A549 (cell line): ENCODE data around the gene DGKK. TPM values are rescaled to one million over a fixed set of nuclear protein-coding genes. Genes with fewer than 3 reads are reported as not detected.
A peak's percentile ranks its signal among the peaks of the same experiment; 100 is the strongest.

ENCODE experiments used
- ATAC-seq, 2 experiments: fragments of 200-7000 bp in 1 of 2; fragments of >200 bp in 1 of 2; cut with Nextera tagmentation in 1 of 2; cut with Tn5 transposase in 1 of 2; 3 replicates each; pipeline versions ENCODE4 v1.8.0 to v1.9.1; 2018 to 2020; ENCODE audit warnings: mild to moderate bottlenecking in 1 of 2, moderate library complexity in 1 of 2
- CTCF ChIA-PET: fragments of 300-600 bp; sonication (Branson Sonifier 250); formaldehyde crosslinking; extraction: SDS; loops from one replicate; lab custom pipeline; 2021; ENCODE audit warnings: antibody characterized with exemption, inconsistent platforms; lab: Yijun Ruan, JAX
- POLR2A ChIA-PET: fragments of 350-600 bp; formaldehyde crosslinking; extraction: SDS; loops from one replicate; lab custom pipeline; 2021; ENCODE audit warnings: antibody characterized with exemption, inconsistent platforms; lab: Yijun Ruan, JAX
- DNase-seq, 2 experiments: peaks; one replicate each; pipeline versions ENCODE4 v3.0.0 to v3.0.0-alpha.2; 2011 to 2016; ENCODE audit warnings: low read depth in 1 of 2, low spot score in 1 of 2
- FAIRE-seq: peaks from 2 replicates; lab custom pipeline; 2011; peaks lifted over from hg19 to GRCh38; lab: Jason Lieb, UNC
- H3K27ac ChIP-seq, 2 experiments: fragments of >200 bp; sonication (Bioruptor Twin); formaldehyde crosslinking; 3 replicates each; pipeline ENCODE4 v1.5.1; 2016 to 2017
- H3K4me1 ChIP-seq: fragments of >200 bp; sonication (Bioruptor Twin); formaldehyde crosslinking; 3 replicates; pipeline ENCODE4 v1.6.1; 2016
- H3K4me2 ChIP-seq: fragments of >200 bp; sonication (Bioruptor Twin); formaldehyde crosslinking; 3 replicates; pipeline ENCODE4 v1.6.1; 2016
- H3K4me3 ChIP-seq: fragments of >200 bp; sonication (Bioruptor Twin); formaldehyde crosslinking; 3 replicates; pipeline ENCODE4 v1.5.1; 2016
- H3K9me3 ChIP-seq: fragments of >200 bp; sonication (Bioruptor Twin); formaldehyde crosslinking; 3 replicates; pipeline ENCODE4 v1.6.1; 2016
- CBX8 ChIP-seq: fragments of 200-600 bp; sonication (generic); IDR thresholded peaks from 2 replicates; pipeline ENCODE4 v1.6.1; 2016
- CEBPB ChIP-seq, 2 experiments: fragments of >200 bp in 1 of 2; sonication (Bioruptor Twin) in 1 of 2; formaldehyde crosslinking in 1 of 2; IDR thresholded peaks; 2 replicates each; pipeline ENCODE4 v1.6.1; 2012 to 2016
- CHD2 ChIP-seq: fragments of 150-350 bp; IDR thresholded peaks from 2 replicates; pipeline ENCODE4 v1.6.1; 2014; ENCODE audit warnings: low read length; ENCODE audit not compliant: partially characterized antibody
- EHF ChIP-seq: fragments of 250-450 bp; sonication (Bioruptor Pico); IDR thresholded peaks from 2 replicates; pipeline ENCODE4 v1.5.0; 2020; ENCODE audit warnings: mild to moderate bottlenecking
- FOSL2 ChIP-seq, 2 experiments: fragments of 450-650 bp in 1 of 2; fragments of >200 bp in 1 of 2; sonication (Bioruptor Twin) in 1 of 2; formaldehyde crosslinking; IDR thresholded peaks; 2 replicates each; pipeline versions ENCODE4 v1.5.0 to v1.6.1; 2016 to 2020; ENCODE audit warnings: mild to moderate bottlenecking in 1 of 2, moderate library complexity in 1 of 2
- FOXS1 ChIP-seq: fragments of 250-450 bp; sonication (Bioruptor Pico); IDR thresholded peaks from 2 replicates; pipeline ENCODE4 v1.5.0; 2020; ENCODE audit warnings: mild to moderate bottlenecking, moderate library complexity
- HDAC2 ChIP-seq: fragments of 200-600 bp; sonication (generic); IDR thresholded peaks from 2 replicates; pipeline ENCODE4 v1.6.1; 2016
- JUNB ChIP-seq: fragments of >200 bp; sonication (Bioruptor Twin); formaldehyde crosslinking; IDR thresholded peaks from 2 replicates; pipeline ENCODE4 v1.6.1; 2016
- MAFK ChIP-seq: fragments of 450-650 bp; IDR thresholded peaks from 2 replicates; pipeline ENCODE4 v1.6.1; 2014; ENCODE audit not compliant: partially characterized antibody
- MYC ChIP-seq: IDR thresholded peaks from 2 replicates; pipeline ENCODE4 v1.6.1; 2012; ENCODE audit warnings: mild to moderate bottlenecking, inconsistent platforms, low read length, improper control_type of control experiment, borderline replicate concordance
- NFE2L2 ChIP-seq: fragments of 150-350 bp; conservative IDR thresholded peaks from 2 replicates; pipeline ENCODE4 v1.6.1; 2014; ENCODE audit warnings: low read length
- NPAS2 ChIP-seq: fragments of 250-450 bp; sonication (Bioruptor Pico); IDR thresholded peaks from 2 replicates; pipeline ENCODE4 v1.8.0; 2022; ENCODE audit warnings: mild to moderate bottlenecking, moderate library complexity, borderline replicate concordance
- NR3C1 ChIP-seq: fragments of >200 bp; sonication (Bioruptor Twin); formaldehyde crosslinking; IDR thresholded peaks from 3 replicates; pipeline ENCODE4 v1.6.1; 2017
- PHF8 ChIP-seq: fragments of 200-600 bp; sonication (generic); IDR thresholded peaks from 2 replicates; pipeline ENCODE4 v1.6.1; 2016; ENCODE audit warnings: low read depth, mild to moderate bottlenecking, antibody characterized with exemption, moderate library complexity, borderline replicate concordance
- RAD21 ChIP-seq, 2 experiments: fragments of >200 bp in 1 of 2; sonication (Bioruptor Twin) in 1 of 2; formaldehyde crosslinking in 1 of 2; IDR thresholded peaks in 1 of 2; conservative IDR thresholded peaks in 1 of 2; 2 replicates in 1 of 2; 3 replicates in 1 of 2; pipeline ENCODE4 v1.6.1; 2012 to 2018; ENCODE audit warnings: inconsistent platforms in 1 of 2
- RFX5 ChIP-seq: fragments of 450-650 bp; IDR thresholded peaks from 2 replicates; pipeline ENCODE4 v1.7.1; 2014; ENCODE audit warnings: antibody characterized with exemption, mild to moderate bottlenecking, moderate library complexity
- SMC3 ChIP-seq: fragments of >200 bp; sonication (Bioruptor Twin); formaldehyde crosslinking; IDR thresholded peaks from 3 replicates; pipeline ENCODE4 v1.6.1; 2018; ENCODE audit warnings: inconsistent platforms
- TFCP2L1 ChIP-seq: fragments of 250-450 bp; sonication (Bioruptor Pico); IDR thresholded peaks from 2 replicates; pipeline ENCODE4 v1.5.0; 2021; ENCODE audit warnings: mild to moderate bottlenecking
- TP53 ChIP-seq: fragments of 250-450 bp; sonication (Bioruptor Pico); IDR thresholded peaks from 2 replicates; pipeline ENCODE4 v1.5.0; 2021; ENCODE audit warnings: mild to moderate bottlenecking, moderate library complexity
- ZFP36 ChIP-seq: fragments of 450-650 bp; IDR thresholded peaks from 2 replicates; pipeline ENCODE4 v1.6.1; 2014; ENCODE audit warnings: borderline replicate concordance; ENCODE audit not compliant: partially characterized antibody
- ZNF302 ChIP-seq: fragments of 250-450 bp; sonication (Bioruptor Pico); IDR thresholded peaks from 2 replicates; pipeline ENCODE4 v1.9.0; 2021; ENCODE audit warnings: inconsistent platforms, mild to moderate bottlenecking, moderate library complexity
- ZSCAN20 ChIP-seq: fragments of 250-450 bp; sonication (Bioruptor Pico); IDR thresholded peaks from 2 replicates; pipeline ENCODE4 v1.8.0; 2022; ENCODE audit warnings: mild to moderate bottlenecking, moderate library complexity
- WGBS: methylation state at CpG from one replicate; pipeline ENCODE4 v1.1.6; 2017; ENCODE audit errors: missing lambda C conversion rate; 5-methylcytosine and 5-hydroxymethylcytosine counted together
- polyA minus RNA-seq: library from RNA; depleted of rRNA, polyadenylated mRNA; stranded (reverse); fragments of >200 nt; gene quantifications from 2 replicates; pipeline ENCODE4 v1.2.3, GENCODE V29; 2011; rRNA and poly(A)+ RNA removed
- polyA plus RNA-seq, 4 experiments: library from polyadenylated mRNA; depleted of rRNA in 3 of 4; stranded (reverse); fragments of >200 nt; fragmentation: RNase III in 1 of 4; extraction: RNeasy Plus Mini Kit Qiagen cat#74134 plus additional on column Dnase treatment in 1 of 4; gene quantifications; 2 replicates in 3 of 4; 3 replicates in 1 of 4; pipeline ENCODE4 v1.2.3, GENCODE V29; 2011 to 2017
- TF ChIP-seq, protein P1 (sequence below): fragments of >200 bp; sonication (Bioruptor Twin); formaldehyde crosslinking; IDR thresholded peaks from 2 replicates; pipeline ENCODE4 v1.6.1; 2016
- TF ChIP-seq, protein P2 (sequence below): fragments of >200 bp; sonication (Bioruptor Twin); formaldehyde crosslinking; IDR thresholded peaks from 3 replicates; pipeline ENCODE4 v1.5.1; 2016
- TF ChIP-seq, protein P3 (sequence below): IDR thresholded peaks from 2 replicates; pipeline ENCODE4 v1.6.1; 2012; ENCODE audit warnings: low read depth, borderline replicate concordance
- TF ChIP-seq, protein P4 (sequence below): fragments of 250-450 bp; sonication (Bioruptor Pico); IDR thresholded peaks from 2 replicates; pipeline ENCODE4 v1.5.0; 2021; ENCODE audit warnings: mild to moderate bottlenecking, moderate library complexity, borderline replicate concordance

The DGKK gene, protein sequence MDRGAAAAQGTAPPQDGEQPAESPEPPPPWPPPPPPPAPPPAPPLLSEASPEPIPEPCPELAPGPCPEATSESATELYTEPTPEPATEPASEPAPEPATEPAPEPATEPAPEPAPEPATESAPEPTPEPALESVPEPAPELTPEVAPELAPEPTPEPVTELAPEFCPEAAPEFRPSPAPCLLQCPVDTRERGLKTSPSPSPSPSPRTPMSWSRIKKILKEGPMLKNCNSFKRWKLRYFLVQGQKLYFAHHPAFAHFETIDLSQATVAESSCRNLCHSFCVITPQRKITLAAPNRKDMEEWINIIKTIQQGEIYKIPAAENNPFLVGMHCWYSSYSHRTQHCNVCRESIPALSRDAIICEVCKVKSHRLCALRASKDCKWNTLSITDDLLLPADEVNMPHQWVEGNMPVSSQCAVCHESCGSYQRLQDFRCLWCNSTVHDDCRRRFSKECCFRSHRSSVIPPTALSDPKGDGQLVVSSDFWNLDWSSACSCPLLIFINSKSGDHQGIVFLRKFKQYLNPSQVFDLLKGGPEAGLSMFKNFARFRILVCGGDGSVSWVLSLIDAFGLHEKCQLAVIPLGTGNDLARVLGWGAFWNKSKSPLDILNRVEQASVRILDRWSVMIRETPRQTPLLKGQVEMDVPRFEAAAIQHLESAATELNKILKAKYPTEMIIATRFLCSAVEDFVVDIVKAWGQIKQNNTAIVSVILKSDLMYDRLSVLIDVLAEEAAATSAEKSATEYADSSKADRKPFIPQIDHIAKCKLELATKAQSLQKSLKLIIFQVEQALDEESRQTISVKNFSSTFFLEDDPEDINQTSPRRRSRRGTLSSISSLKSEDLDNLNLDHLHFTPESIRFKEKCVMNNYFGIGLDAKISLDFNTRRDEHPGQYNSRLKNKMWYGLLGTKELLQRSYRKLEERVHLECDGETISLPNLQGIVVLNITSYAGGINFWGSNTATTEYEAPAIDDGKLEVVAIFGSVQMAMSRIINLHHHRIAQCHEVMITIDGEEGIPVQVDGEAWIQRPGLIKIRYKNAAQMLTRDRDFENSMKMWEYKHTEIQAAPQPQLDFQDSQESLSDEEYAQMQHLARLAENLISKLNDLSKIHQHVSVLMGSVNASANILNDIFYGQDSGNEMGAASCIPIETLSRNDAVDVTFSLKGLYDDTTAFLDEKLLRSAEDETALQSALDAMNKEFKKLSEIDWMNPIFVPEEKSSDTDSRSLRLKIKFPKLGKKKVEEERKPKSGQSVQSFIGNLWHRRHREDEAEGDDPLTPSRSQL
- not detected in 2 replicates for polyA plus RNA-seq (2011; rRNA removed)
- not detected in 2 replicates for polyA plus RNA-seq (2012; cell fraction: cytosol; rRNA removed)
- polyA plus RNA-seq (2012; cell fraction: nucleus; rRNA removed) = not detected in 2 replicates
- not detected in 3 replicates for polyA plus RNA-seq (2017; fragmentation: RNase III; extraction: RNeasy Plus Mini Kit Qiagen cat#74134 plus additional on column Dnase treatment)
- not detected in 2 replicates for polyA minus RNA-seq

DNA sequence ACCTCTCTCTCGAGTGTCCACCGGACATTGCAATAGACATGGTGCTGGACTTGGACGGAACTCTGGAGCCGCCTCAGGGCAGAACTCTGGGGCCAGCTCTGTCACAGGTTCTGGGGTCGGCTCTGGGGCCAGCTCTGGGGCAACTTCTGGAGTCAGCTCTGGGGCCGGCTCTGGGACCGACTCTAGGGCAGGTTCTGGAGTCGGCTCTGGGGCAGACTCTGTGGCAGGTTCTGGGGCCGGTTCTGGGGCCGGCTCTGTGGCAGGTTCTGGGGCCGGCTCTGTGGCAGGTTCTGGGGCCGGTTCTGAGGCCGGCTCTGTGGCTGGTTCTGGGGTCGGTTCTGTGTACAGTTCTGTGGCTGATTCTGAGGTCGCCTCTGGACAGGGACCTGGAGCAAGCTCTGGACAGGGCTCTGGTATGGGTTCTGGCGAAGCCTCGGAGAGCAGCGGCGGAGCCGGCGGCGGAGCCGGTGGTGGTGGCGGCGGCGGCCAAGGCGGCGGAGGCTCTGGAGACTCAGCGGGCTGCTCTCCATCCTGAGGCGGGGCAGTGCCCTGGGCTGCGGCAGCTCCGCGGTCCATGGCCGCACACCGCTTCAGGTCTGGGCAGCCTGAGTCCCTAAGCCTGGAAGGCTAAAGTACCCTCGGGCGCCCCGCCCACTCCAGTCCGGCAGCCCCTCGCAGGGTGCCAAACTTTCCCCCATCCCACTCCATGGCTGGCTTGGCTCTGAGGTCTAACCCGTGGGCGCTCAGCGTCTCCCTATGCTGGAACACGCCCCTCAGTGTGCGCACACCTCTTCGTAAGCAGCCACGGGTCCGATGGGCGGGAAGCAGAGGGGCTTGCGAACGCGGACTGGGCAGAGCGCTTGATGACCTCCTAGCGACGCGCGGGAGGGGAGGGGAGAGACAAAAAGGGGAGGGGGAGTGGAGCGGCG is at the start of gene DGKK:
Gene DGKK, minus strand, starts transcription at position 723 of the 929 bp plus-strand sequence. Its CDS starts 147 bp downstream, at position 576.
- no peaks in the 10 kb centered on the region for H3K9me3 ChIP-seq
- H3K4me3 ChIP-seq = peak within 1 kb of the TSS; percentile 29; the same call in 2 of the 3 replicates
- ChIA-PET CTCF (interaction anchor here (1.0 kb wide), 1 partner anchor 10 kb away, joined by 3 read pairs; no protein-coding TSS in a partner anchor), POLR2A (no interaction called here)
- H3K27ac ChIP-seq = no peak within 1 kb of the TSS
- no peaks in the 10 kb centered on the region for H3K4me1 ChIP-seq
- FAIRE-seq (no peak), ATAC-seq (peak; percentile 55 to 84), DNase-seq (no peak)
- WGBS = 23% methylated on average over 6 of the region's 59 CpGs
- H3K4me2 ChIP-seq = peak within 1 kb of the TSS; percentile 68
- TF ChIP-seq FOXS1 (CRISPR knock-in tag) (no peak), ZSCAN20 (CRISPR knock-in tag) (no peak), CBX8 (no peak), MYC (no peak), NR3C1 (no peak), MAFK (no peak), EHF (CRISPR knock-in tag) (no peak), HDAC2 (no peak), RFX5 (no peak), PHF8 (no peak)
- TF ChIP-seq, protein P1, sequence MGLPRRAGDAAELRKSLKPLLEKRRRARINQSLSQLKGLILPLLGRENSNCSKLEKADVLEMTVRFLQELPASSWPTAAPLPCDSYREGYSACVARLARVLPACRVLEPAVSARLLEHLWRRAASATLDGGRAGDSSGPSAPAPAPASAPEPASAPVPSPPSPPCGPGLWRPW = no peak

DNA sequence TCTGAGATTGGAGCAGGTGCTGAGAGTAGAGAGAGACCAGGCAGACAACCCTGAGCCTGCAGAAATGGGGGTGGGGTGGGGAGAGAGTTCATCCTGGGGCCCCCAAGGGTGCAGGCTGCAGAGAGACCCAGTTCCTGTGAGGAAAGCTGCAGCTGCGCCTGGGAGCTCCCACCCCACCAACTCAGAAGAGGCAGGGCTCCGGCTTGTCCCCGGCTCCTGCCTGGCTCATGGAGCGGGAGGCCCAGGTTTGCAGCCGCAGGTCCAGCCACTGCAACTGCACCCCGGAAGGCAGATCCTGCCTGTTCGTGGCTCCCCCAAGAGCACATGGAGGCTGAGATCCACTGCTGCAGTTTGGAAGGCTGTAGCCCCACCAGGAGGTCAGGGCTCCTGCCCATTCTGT is 44.2 kb upstream of the DGKK start:
- no peaks in the 10 kb centered on the region for H3K4me1 ChIP-seq
- FAIRE-seq (no peak), DNase-seq (no peak), ATAC-seq (no peak)
- no peak overlapping the region for H3K4me2 ChIP-seq
- ChIA-PET CTCF (no interaction called here), POLR2A (no interaction called here)
- H3K4me3 ChIP-seq = no peak overlapping the region
- no CpG with 5 or more reads among the region's 7 CpGs for whole genome bisulfite sequencing
- H3K9me3 ChIP-seq = no peaks in the 10 kb centered on the region
- H3K27ac ChIP-seq = no peak overlapping the region
- TF ChIP-seq CEBPB (IDR thresholded peaks at IDR 0.05) = no peak
- no peak for TF ChIP-seq CBX8
- no peak for TF ChIP-seq ZNF302 (CRISPR knock-in tag)
- TF ChIP-seq NFE2L2 = no peak
- no peak for TF ChIP-seq ZFP36
- TF ChIP-seq, protein P2, sequence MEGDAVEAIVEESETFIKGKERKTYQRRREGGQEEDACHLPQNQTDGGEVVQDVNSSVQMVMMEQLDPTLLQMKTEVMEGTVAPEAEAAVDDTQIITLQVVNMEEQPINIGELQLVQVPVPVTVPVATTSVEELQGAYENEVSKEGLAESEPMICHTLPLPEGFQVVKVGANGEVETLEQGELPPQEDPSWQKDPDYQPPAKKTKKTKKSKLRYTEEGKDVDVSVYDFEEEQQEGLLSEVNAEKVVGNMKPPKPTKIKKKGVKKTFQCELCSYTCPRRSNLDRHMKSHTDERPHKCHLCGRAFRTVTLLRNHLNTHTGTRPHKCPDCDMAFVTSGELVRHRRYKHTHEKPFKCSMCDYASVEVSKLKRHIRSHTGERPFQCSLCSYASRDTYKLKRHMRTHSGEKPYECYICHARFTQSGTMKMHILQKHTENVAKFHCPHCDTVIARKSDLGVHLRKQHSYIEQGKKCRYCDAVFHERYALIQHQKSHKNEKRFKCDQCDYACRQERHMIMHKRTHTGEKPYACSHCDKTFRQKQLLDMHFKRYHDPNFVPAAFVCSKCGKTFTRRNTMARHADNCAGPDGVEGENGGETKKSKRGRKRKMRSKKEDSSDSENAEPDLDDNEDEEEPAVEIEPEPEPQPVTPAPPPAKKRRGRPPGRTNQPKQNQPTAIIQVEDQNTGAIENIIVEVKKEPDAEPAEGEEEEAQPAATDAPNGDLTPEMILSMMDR = no peak
- no peak for TF ChIP-seq CHD2
- no peak for TF ChIP-seq TP53 (CRISPR knock-in tag)
- TF ChIP-seq, protein P3, sequence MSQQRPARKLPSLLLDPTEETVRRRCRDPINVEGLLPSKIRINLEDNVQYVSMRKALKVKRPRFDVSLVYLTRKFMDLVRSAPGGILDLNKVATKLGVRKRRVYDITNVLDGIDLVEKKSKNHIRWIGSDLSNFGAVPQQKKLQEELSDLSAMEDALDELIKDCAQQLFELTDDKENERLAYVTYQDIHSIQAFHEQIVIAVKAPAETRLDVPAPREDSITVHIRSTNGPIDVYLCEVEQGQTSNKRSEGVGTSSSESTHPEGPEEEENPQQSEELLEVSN = no peak
- no peak for TF ChIP-seq TFCP2L1
- no peak for TF ChIP-seq SMC3
- TF ChIP-seq, protein P1 = no peak
- no peak for TF ChIP-seq RAD21 (conservative IDR thresholded peaks at IDR 0.05 in 1 of 2, IDR thresholded peaks at IDR 0.05 in 1 of 2)
- TF ChIP-seq, protein P4, sequence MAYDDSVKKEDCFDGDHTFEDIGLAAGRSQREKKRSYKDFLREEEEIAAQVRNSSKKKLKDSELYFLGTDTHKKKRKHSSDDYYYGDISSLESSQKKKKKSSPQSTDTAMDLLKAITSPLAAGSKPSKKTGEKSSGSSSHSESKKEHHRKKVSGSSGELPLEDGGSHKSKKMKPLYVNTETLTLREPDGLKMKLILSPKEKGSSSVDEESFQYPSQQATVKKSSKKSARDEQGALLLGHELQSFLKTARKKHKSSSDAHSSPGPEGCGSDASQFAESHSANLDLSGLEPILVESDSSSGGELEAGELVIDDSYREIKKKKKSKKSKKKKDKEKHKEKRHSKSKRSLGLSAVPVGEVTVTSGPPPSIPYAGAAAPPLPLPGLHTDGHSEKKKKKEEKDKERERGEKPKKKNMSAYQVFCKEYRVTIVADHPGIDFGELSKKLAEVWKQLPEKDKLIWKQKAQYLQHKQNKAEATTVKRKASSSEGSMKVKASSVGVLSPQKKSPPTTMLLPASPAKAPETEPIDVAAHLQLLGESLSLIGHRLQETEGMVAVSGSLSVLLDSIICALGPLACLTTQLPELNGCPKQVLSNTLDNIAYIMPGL (CRISPR knock-in tag) = no peak
- no peak for TF ChIP-seq JUNB
- no peak for TF ChIP-seq FOSL2 (IDR thresholded peaks at IDR 0.05)
- TF ChIP-seq FOSL2 (CRISPR knock-in tag; IDR thresholded peaks at IDR 0.05) = no peak
- no peak for TF ChIP-seq NPAS2 (CRISPR knock-in tag)
